Spleen (tissue), 7 donors: ENCODE results near the gene PPP1R12B.
"Not testable (repeated sequence)": the region's sequence is repeated elsewhere in the genome, so short reads cannot be mapped to it uniquely, and the experiment has no call there.

Experiments
- POLR2A ChIP-seq, 3 donors: fragments of 450-650 bp; IDR thresholded peaks; one replicate each; pipeline ENCODE4 v1.5.1; 2017; ENCODE audit warnings: antibody characterized with exemption in 3 of 3, mild to moderate bottlenecking in 1 of 3
- TF ChIP-seq, protein P1 (sequence below), 11 experiments: fragments of 200-600 bp in 7 of 11; fragments of 450-650 bp in 4 of 11; sonication (generic) in 4 of 11; IDR thresholded peaks in 8 of 11; conservative IDR thresholded peaks in 3 of 11; 1 replicate in 7 of 11; 2 replicates in 4 of 11; pipeline versions ENCODE4 v1.4.0 to v1.8.0; 2016 to 2021; ENCODE audit warnings: antibody characterized with exemption in 11 of 11, inconsistent platforms in 4 of 11, mild to moderate bottlenecking in 1 of 11
- donor health status: DM: no; HTN: no; CAD: no; lungs with moderate emphysema.
- donor health status: DM: no; HTN: no; CAD: no.
- donor health status: DM: no; HTN: no; CAD: no.

DNA sequence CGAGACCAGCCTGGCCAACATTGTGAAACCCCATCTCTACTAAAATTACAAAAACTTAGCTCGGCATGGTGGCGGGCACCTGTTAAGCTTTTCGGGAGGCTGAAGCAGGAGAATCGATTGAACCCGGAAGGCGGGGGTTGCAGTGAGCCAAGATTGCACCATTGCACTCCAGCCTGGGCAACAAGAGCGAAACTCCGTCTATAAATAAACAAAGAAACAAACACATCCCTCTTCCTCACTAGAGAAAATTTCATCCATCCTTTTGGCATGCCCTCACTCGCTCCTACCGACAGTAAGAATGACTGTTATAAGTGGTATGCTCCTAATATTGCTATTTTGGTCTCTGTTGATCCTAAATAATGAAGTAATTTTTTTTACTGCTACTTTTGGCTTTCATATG is 195.0 kb downstream of the PPP1R12B start:
- TF ChIP-seq, protein P1, sequence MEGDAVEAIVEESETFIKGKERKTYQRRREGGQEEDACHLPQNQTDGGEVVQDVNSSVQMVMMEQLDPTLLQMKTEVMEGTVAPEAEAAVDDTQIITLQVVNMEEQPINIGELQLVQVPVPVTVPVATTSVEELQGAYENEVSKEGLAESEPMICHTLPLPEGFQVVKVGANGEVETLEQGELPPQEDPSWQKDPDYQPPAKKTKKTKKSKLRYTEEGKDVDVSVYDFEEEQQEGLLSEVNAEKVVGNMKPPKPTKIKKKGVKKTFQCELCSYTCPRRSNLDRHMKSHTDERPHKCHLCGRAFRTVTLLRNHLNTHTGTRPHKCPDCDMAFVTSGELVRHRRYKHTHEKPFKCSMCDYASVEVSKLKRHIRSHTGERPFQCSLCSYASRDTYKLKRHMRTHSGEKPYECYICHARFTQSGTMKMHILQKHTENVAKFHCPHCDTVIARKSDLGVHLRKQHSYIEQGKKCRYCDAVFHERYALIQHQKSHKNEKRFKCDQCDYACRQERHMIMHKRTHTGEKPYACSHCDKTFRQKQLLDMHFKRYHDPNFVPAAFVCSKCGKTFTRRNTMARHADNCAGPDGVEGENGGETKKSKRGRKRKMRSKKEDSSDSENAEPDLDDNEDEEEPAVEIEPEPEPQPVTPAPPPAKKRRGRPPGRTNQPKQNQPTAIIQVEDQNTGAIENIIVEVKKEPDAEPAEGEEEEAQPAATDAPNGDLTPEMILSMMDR (IDR thresholded peaks at IDR 0.05 in 8 of 11, conservative IDR thresholded peaks at IDR 0.05 in 3 of 11): not testable (repeated sequence)
- TF ChIP-seq POLR2A (IDR thresholded peaks at IDR 0.05): not testable (repeated sequence)
